Measurements from ENCODE around the gene GTPBP1. TPM values are rescaled to one million over a fixed set of nuclear protein-coding genes. Genes with fewer than 3 reads are reported as not detected.

GTPBP1 gene
- total and polyA plus RNA-seq, 9 donors: 22.5 to 45.3 (median 34.6) TPM

GRCh38 chr22:38721551-38721950, 15.8 kb downstream of the GTPBP1 start:
- H3K27me3 ChIP-seq (ENCODE audit: control insufficient read depth, insufficient read depth, low read length): no peaks in the 10 kb centered on the region
- no peak for DNase-seq
- H3K4me3 ChIP-seq (ENCODE audit: low read length): no peak overlapping the region
- H3K36me3 ChIP-seq (ENCODE audit: control insufficient read depth, insufficient read depth, low read length): peaks cover 76% of the 10 kb centered on the region
- H3K4me1 ChIP-seq (ENCODE audit: control insufficient read depth, insufficient read depth, low read length): no peaks in the 10 kb centered on the region
- no peak overlapping the region for H3K27ac ChIP-seq (ENCODE audit: low read length)
- H3K9me3 ChIP-seq (replicated peaks; ENCODE audit: control insufficient read depth, low read depth, low read length): no peaks in the 10 kb centered on the region
- WGBS (ENCODE audit: insufficient coverage): 93% methylated on average over 6 of the region's 7 CpGs

- H3K27ac ChIP-seq (ENCODE audit: low read length): no peak overlapping the region
- peaks cover 82% of the 10 kb centered on the region for H3K36me3 ChIP-seq (ENCODE audit: control insufficient read depth, insufficient read depth, low read length)
- DNase-seq: no peak
- WGBS (ENCODE audit: insufficient coverage): 95% methylated on average over 4 of the region's 7 CpGs
- no peaks in the 10 kb centered on the region for H3K4me1 ChIP-seq (ENCODE audit: control insufficient read depth, insufficient read depth, low read length)
- no peak overlapping the region for H3K4me3 ChIP-seq (ENCODE audit: low read length)
- H3K9me3 ChIP-seq (replicated peaks; ENCODE audit: control insufficient read depth, low read depth, low read length): no peaks in the 10 kb centered on the region
- H3K27me3 ChIP-seq (ENCODE audit: control insufficient read depth, insufficient read depth, low read length): no peaks in the 10 kb centered on the region
Observed at GRCh38 chr22:38724176-38724575, 18.4 kb downstream of the GTPBP1 start.

- 88% methylated on average over 3 of the region's 3 CpGs for WGBS (ENCODE audit: insufficient coverage)
- H3K4me1 ChIP-seq (ENCODE audit: control insufficient read depth, insufficient read depth, low read length): no peaks in the 10 kb centered on the region
- no peak for DNase-seq
- H3K27ac ChIP-seq (ENCODE audit: low read length): no peak overlapping the region
- no peaks in the 10 kb centered on the region for H3K9me3 ChIP-seq (replicated peaks; ENCODE audit: control insufficient read depth, low read depth, low read length)
- H3K36me3 ChIP-seq (ENCODE audit: control insufficient read depth, insufficient read depth, low read length): peaks cover 88% of the 10 kb centered on the region
- no peak overlapping the region for H3K4me3 ChIP-seq (ENCODE audit: low read length)
- H3K27me3 ChIP-seq (ENCODE audit: control insufficient read depth, insufficient read depth, low read length): no peaks in the 10 kb centered on the region
Observed at GRCh38 chr22:38724926-38725571, 19.3 kb downstream of the GTPBP1 start.

- H3K27me3 ChIP-seq (ENCODE audit: control insufficient read depth, insufficient read depth, low read length): no peaks in the 10 kb centered on the region
- H3K27ac ChIP-seq (ENCODE audit: low read length): no peak overlapping the region
- WGBS (ENCODE audit: insufficient coverage): 92% methylated on average over 13 of the region's 18 CpGs
- no peak overlapping the region for H3K4me3 ChIP-seq (ENCODE audit: low read length)
- H3K9me3 ChIP-seq (replicated peaks; ENCODE audit: control insufficient read depth, low read depth, low read length): no peaks in the 10 kb centered on the region
- DNase-seq: no peak
- no peaks in the 10 kb centered on the region for H3K4me1 ChIP-seq (ENCODE audit: control insufficient read depth, insufficient read depth, low read length)
- H3K36me3 ChIP-seq (ENCODE audit: control insufficient read depth, insufficient read depth, low read length): peaks cover 93% of the 10 kb centered on the region
Observed at GRCh38 chr22:38725900-38726655, 20.3 kb downstream of the GTPBP1 start.

GRCh38 chr22:38727123-38727522, 21.4 kb downstream of the GTPBP1 start:
- Histone ChIP-seq H3K9me3 (replicated peaks; ENCODE audit: control insufficient read depth, low read depth, low read length) (no peaks in the 10 kb centered on the region), H3K27ac (ENCODE audit: low read length) (no peak overlapping the region), H3K27me3 (ENCODE audit: control insufficient read depth, insufficient read depth, low read length) (no peaks in the 10 kb centered on the region), H3K4me3 (ENCODE audit: low read length) (no peak overlapping the region), H3K36me3 (ENCODE audit: control insufficient read depth, insufficient read depth, low read length) (peaks cover 96% of the 10 kb centered on the region), H3K4me1 (ENCODE audit: control insufficient read depth, insufficient read depth, low read length) (peaks cover 3% of the 10 kb centered on the region)
- DNase-seq: no peak
- 95% methylated on average over 11 of the region's 12 CpGs for WGBS (ENCODE audit: insufficient coverage)

GRCh38 chr22:38727530-38728451, 22.0 kb downstream of the GTPBP1 start:
- 98% methylated on average over 9 of the region's 15 CpGs for WGBS (ENCODE audit: insufficient coverage)
- no peak overlapping the region for H3K4me3 ChIP-seq (ENCODE audit: low read length)
- no peak overlapping the region for H3K27ac ChIP-seq (ENCODE audit: low read length)
- H3K36me3 ChIP-seq (ENCODE audit: control insufficient read depth, insufficient read depth, low read length): peaks cover 96% of the 10 kb centered on the region
- no peak for DNase-seq
- H3K9me3 ChIP-seq (replicated peaks; ENCODE audit: control insufficient read depth, low read depth, low read length): no peaks in the 10 kb centered on the region
- H3K4me1 ChIP-seq (ENCODE audit: control insufficient read depth, insufficient read depth, low read length): peaks cover 9% of the 10 kb centered on the region
- no peaks in the 10 kb centered on the region for H3K27me3 ChIP-seq (ENCODE audit: control insufficient read depth, insufficient read depth, low read length)

GRCh38 chr22:38728871-38729796, 23.4 kb downstream of the GTPBP1 start:
- WGBS (ENCODE audit: insufficient coverage): 90% methylated on average over 15 of the region's 18 CpGs
- Histone ChIP-seq H3K9me3 (replicated peaks; ENCODE audit: control insufficient read depth, low read depth, low read length) (no peaks in the 10 kb centered on the region), H3K36me3 (ENCODE audit: control insufficient read depth, insufficient read depth, low read length) (peaks cover 93% of the 10 kb centered on the region)

GRCh38 chr22:38729946-38730345, 24.2 kb downstream of the GTPBP1 start:
- peaks cover 25% of the 10 kb centered on the region for H3K4me1 ChIP-seq (ENCODE audit: control insufficient read depth, insufficient read depth, low read length)
- no peaks in the 10 kb centered on the region for H3K9me3 ChIP-seq (replicated peaks; ENCODE audit: control insufficient read depth, low read depth, low read length)
- no peak overlapping the region for H3K4me3 ChIP-seq (ENCODE audit: low read length)
- H3K27me3 ChIP-seq (ENCODE audit: control insufficient read depth, insufficient read depth, low read length): no peaks in the 10 kb centered on the region
- DNase-seq: no peak
- 83% methylated on average over 3 of the region's 6 CpGs for WGBS (ENCODE audit: insufficient coverage)
- H3K27ac ChIP-seq (ENCODE audit: low read length): no peak overlapping the region
- peaks cover 89% of the 10 kb centered on the region for H3K36me3 ChIP-seq (ENCODE audit: control insufficient read depth, insufficient read depth, low read length)

More at GRCh38 chr22:38728871-38729796, 23.4 kb downstream of the GTPBP1 start:
- H3K4me1 ChIP-seq (ENCODE audit: control insufficient read depth, insufficient read depth, low read length): peaks cover 23% of the 10 kb centered on the region
- H3K27ac ChIP-seq (ENCODE audit: low read length): no peak overlapping the region
- DNase-seq: no peak
- H3K27me3 ChIP-seq (ENCODE audit: control insufficient read depth, insufficient read depth, low read length): no peaks in the 10 kb centered on the region
- no peak overlapping the region for H3K4me3 ChIP-seq (ENCODE audit: low read length)

GRCh38 chr22:38730411-38730871, 24.7 kb downstream of the GTPBP1 start:
- 89% methylated on average over 4 of the region's 13 CpGs for WGBS (ENCODE audit: insufficient coverage)
- H3K27ac ChIP-seq (ENCODE audit: low read length): no peak overlapping the region
- H3K27me3 ChIP-seq (ENCODE audit: control insufficient read depth, insufficient read depth, low read length): no peaks in the 10 kb centered on the region
- H3K4me3 ChIP-seq (ENCODE audit: low read length): no peak overlapping the region
- H3K9me3 ChIP-seq (replicated peaks; ENCODE audit: control insufficient read depth, low read depth, low read length): no peaks in the 10 kb centered on the region
- peaks cover 88% of the 10 kb centered on the region for H3K36me3 ChIP-seq (ENCODE audit: control insufficient read depth, insufficient read depth, low read length)
- DNase-seq: no peak
- peaks cover 25% of the 10 kb centered on the region for H3K4me1 ChIP-seq (ENCODE audit: control insufficient read depth, insufficient read depth, low read length)
